Activated CD8-positive, alpha-beta T cell treated with anti-CD3 and anti-CD28 coated beads, Interleukin-2, amount 10 ng/mL, durations not matched to agents 7 days and 5 days (primary cell): ENCODE measurements around the gene TOP2A. TPM values are rescaled to one million over a fixed set of nuclear protein-coding genes. Genes with fewer than 3 reads are reported as not detected.
A peak's percentile ranks its signal among the peaks of the same experiment; 100 is the strongest.
"Not testable (repeated sequence)": the region's sequence is repeated elsewhere in the genome, so short reads cannot be mapped to it uniquely, and the experiment has no call there.

Experiments
- ATAC-seq: fragments of 150-1000 bp; cut with Tn5 transposase; one replicate; pipeline ENCODE4 v1.10.0; 2021; ENCODE audit warnings: moderate library complexity
- CTCF ChIA-PET: fragments of 350-600 bp; sonication (Branson Sonifier 250); formaldehyde crosslinking; loops from one replicate; lab custom pipeline; 2021; ENCODE audit warnings: antibody characterized with exemption; lab: Charles Lee
- POLR2A ChIA-PET: fragments of 350-600 bp; sonication (Branson Sonifier 250); formaldehyde crosslinking; loops from one replicate; lab custom pipeline; 2021; ENCODE audit warnings: antibody characterized with exemption; lab: Charles Lee
- DNase-seq: peaks from one replicate; pipeline ENCODE4 v3.0.0-alpha.2; 2020
- H3K27ac Mint-ChIP-seq: one replicate; pipeline ENCODE4 v1.8.0; 2021; ENCODE audit warnings: mild to moderate bottlenecking, mixed read lengths
- H3K27me3 Mint-ChIP-seq: one replicate; pipeline ENCODE4 v1.8.0; 2021; ENCODE audit warnings: low read depth, mixed read lengths
- H3K36me3 Mint-ChIP-seq: one replicate; pipeline ENCODE4 v1.8.0; 2021; ENCODE audit warnings: low read depth, mixed read lengths
- H3K4me1 Mint-ChIP-seq: one replicate; pipeline ENCODE4 v1.8.0; 2021; ENCODE audit warnings: low read depth, mixed read lengths
- H3K4me3 Mint-ChIP-seq: one replicate; pipeline ENCODE4 v1.8.0; 2021; ENCODE audit warnings: mild to moderate bottlenecking, mixed read lengths
- H3K9me3 Mint-ChIP-seq: one replicate; pipeline ENCODE4 v1.8.0; 2022; ENCODE audit warnings: mixed read lengths; ENCODE audit not compliant: insufficient read depth
- total RNA-seq, 2 experiments: library from RNA; stranded (reverse); gene quantifications; one replicate each; pipeline ENCODE4 v1.2.3, GENCODE V29; 2021

TOP2A gene
- total RNA-seq, 2 experiments from 2014 or later, result 517 to 567 TPM

DNA sequence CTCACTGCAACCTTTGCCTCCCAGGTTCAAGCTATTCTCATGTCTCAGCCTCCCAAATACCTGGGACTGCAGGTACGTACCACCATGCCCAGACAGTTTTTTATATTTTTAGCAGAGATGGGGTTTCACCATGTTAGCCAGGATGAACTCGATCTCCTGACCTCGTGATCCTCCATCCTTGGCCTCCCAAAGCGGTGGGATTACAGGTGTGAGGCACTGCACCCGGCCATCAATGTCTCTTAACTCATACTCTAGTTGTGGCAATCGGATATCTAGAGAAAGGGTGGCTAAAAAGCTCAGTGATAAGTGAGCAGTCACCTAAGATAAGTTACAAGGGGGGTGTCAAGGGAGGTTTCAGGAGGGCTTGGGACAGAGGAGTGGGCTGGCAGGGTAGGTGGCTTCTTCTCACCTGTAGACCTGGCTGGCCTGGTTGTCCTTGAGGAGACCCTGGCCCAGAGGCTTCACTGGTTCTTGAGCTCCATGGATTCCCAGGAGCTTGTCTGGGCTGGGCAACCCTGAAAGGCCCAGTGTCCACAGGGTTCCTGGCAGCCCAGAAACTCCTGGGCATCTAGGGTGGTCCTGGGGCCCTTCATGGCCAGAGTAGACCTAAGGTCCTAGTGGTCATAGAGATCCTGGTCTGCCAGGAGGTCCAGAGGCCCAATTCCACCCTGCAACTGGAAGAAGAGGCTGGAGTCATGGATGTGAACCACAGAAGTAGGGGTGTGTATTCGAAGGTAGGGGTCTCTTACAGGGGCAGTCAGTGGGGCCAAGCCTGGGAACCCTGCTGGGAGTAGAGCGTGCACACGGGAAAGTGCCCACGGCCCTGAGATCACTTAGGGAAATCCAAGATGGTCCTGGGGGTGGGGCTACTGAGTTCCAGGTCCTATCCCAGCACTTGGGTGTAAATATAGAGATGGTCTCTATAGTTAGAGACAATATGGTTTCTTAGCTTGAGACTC is 12.9 kb upstream of the TOP2A start:
- peaks cover 32% of the 10 kb centered on the region for H3K4me1 Mint-ChIP-seq
- peaks cover 12% of the 10 kb centered on the region for H3K27me3 Mint-ChIP-seq
- H3K36me3 Mint-ChIP-seq, result no peaks in the 10 kb centered on the region
- DNase-seq (no peak), ATAC-seq (no peak)
- H3K9me3 Mint-ChIP-seq, result no peaks in the 10 kb centered on the region
- CTCF ChIA-PET, result interaction anchor here (1.0 to 4.0 kb wide), 5 partner anchors 13 to 102 kb away, joined by 3 to 22 read pairs (median 3); partner anchors contain the start of genes IGFBP4 and TOP2A
- H3K27ac Mint-ChIP-seq, result no peak overlapping the region
- POLR2A ChIA-PET, result interaction anchor here (0.8 to 2.1 kb wide), 2 partner anchors 14 to 92 kb away, joined by 3 to 9 read pairs; partner anchors contain the start of gene TOP2A
- no peak overlapping the region for H3K4me3 Mint-ChIP-seq

DNA sequence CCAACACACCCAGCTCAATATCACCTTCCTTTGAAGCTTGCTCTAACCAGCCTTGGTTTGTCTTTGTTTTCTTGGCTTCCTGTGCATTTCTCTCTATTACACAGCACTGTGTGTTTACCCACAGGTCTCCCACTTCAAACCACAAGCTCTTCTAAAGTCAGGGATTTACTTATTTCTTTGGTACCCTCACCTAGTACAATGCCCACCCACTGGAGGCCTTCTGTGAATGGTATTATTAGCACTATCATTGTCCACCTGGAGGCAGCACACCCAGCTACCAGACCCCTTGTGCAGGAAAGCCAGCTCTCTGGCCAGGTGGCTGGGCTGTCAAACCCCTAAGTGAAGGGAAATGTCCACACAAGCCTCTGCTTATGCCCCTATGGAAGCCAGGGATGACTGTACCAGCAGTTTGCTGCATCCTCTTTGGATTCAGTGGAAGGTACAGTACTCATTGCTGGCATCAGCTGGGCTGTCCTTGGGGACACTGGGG is 9.4 kb upstream of the TOP2A start:
- H3K4me1 Mint-ChIP-seq, result peaks cover 36% of the 10 kb centered on the region
- ChIA-PET POLR2A (interaction anchor here (0.6 to 2.4 kb wide), 9 partner anchors 9 to 195 kb away, joined by 3 to 41 read pairs (median 3); partner anchors contain the start of gene TOP2A), CTCF (interaction anchor here (0.7 to 3.7 kb wide), 18 partner anchors 10 to 215 kb away, joined by 3 to 62 read pairs (median 6); partner anchors contain the start of genes IGFBP4 and TOP2A)
- no peaks in the 10 kb centered on the region for H3K9me3 Mint-ChIP-seq
- H3K27me3 Mint-ChIP-seq, result peaks cover 11% of the 10 kb centered on the region
- peak overlapping the region; percentile 3 for H3K4me3 Mint-ChIP-seq
- ATAC-seq, result peak; percentile 93
- no peaks in the 10 kb centered on the region for H3K36me3 Mint-ChIP-seq
- peak overlapping the region; percentile 83 for H3K27ac Mint-ChIP-seq
- peak; percentile 63 for DNase-seq

DNA sequence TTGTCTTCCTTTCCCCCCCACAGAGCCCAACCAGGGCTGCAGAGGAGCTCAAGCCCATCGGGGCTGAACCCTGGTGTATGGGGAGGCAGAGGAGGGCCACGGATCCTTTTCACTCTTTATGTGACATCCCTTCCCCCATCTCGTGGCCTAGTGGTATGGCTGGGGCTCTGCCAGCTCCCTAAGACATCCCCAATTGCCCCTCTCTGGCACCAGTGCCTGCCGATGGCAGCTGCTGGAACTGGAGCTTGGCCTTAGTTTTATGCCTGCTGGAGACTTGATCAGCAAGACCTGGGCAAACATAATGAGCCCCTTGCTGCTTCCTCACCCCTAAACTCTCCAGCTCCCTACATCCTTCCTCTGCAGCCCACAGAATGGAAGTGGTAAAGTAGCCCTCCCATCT is 8.0 kb upstream of the TOP2A start:
- peaks cover 38% of the 10 kb centered on the region for H3K4me1 Mint-ChIP-seq
- POLR2A ChIA-PET, result interaction anchor here (0.9 to 2.4 kb wide), 6 partner anchors 8 to 108 kb away, joined by 3 to 41 read pairs (median 5); partner anchors contain the start of gene TOP2A

GRCh38 chr17:40422990-40423633 is 5.4 kb upstream of the TOP2A start:
- H3K4me3 Mint-ChIP-seq, result no peak overlapping the region
- POLR2A ChIA-PET, result interaction anchor here (0.8 kb wide), 1 partner anchor 110 kb away, joined by 3 read pairs; no protein-coding TSS in a partner anchor
- H3K4me1 Mint-ChIP-seq, result peaks cover 55% of the 10 kb centered on the region
- DNase-seq (no peak), ATAC-seq (no peak)
- no peaks in the 10 kb centered on the region for H3K9me3 Mint-ChIP-seq
- CTCF ChIA-PET, result interaction anchor here (0.8 to 2.3 kb wide), 5 partner anchors 10 to 110 kb away, joined by 3 to 6 read pairs (median 4); no protein-coding TSS in a partner anchor
- no peak overlapping the region for H3K27ac Mint-ChIP-seq
- peaks cover 4% of the 10 kb centered on the region for H3K27me3 Mint-ChIP-seq
- H3K36me3 Mint-ChIP-seq, result no peaks in the 10 kb centered on the region

More for the DNA sequence above, 8.0 kb upstream of the TOP2A start:
- Mint-ChIP-seq H3K27ac (peak overlapping the region; percentile 83), H3K4me3 (peak overlapping the region; percentile 53), H3K36me3 (no peaks in the 10 kb centered on the region), H3K27me3 (peaks cover 11% of the 10 kb centered on the region), H3K9me3 (no peaks in the 10 kb centered on the region)
- ATAC-seq (peak; percentile 16), DNase-seq (no peak)
- CTCF ChIA-PET, result interaction anchor here (0.9 to 3.7 kb wide), 13 partner anchors 9 to 134 kb away, joined by 3 to 62 read pairs (median 6); partner anchors contain the start of genes IGFBP4 and TOP2A

DNA sequence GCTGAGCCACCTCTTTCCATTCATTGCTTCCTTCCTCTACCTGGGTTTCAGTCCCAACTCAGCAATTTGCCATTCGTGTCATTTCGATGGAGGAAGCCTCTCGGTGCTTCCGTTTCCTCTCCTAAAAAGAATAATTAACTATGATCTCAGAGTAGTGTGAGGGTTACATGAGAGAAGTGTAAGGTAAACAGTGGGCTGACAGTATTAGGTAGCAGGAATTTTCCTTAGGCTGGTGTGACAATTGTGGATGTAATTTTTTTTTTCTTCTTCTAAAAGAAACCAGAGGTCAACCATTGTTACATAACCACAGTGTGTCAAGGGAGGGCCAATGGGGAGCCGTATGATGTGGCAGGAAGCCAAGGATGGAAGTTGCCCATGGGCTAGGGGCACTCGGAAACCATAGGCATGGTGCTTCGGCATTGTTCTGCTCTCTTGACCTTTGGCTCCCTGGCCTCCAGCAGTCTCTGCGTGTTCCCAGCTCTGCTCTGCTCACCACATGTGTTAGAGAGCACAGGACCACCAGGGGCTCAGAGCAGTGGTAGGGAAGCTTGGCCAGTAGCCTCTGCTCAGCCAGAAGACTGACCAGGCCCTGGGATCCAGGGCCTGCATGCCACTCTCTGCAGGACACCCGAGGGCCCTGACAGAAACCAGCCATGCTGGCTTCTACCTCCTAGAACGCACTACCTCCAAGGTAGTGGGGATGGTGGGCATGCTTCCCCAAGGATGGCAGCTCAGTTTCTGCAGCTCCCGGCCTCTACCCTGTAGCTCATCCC is 2.0 kb upstream of the TOP2A start:
- Mint-ChIP-seq H3K27ac (peak overlapping the region; percentile 32), H3K9me3 (no peaks in the 10 kb centered on the region), H3K27me3 (no peaks in the 10 kb centered on the region), H3K4me1 (peaks cover 39% of the 10 kb centered on the region), H3K36me3 (peaks cover 27% of the 10 kb centered on the region), H3K4me3 (peak overlapping the region; percentile 30)
- CTCF ChIA-PET, result interaction anchor here (1.3 to 6.6 kb wide), 3 partner anchors 22 to 140 kb away, joined by 3 to 122 read pairs (median 49); partner anchors contain the start of gene IGFBP4
- no peak for ATAC-seq
- no peak for DNase-seq
- POLR2A ChIA-PET, result interaction anchor here (1.1 to 2.7 kb wide), 2 partner anchors 7 to 15 kb away, joined by 3 to 41 read pairs; no protein-coding TSS in a partner anchor

GRCh38 chr17:40418428-40418706 is 671 bp upstream of the TOP2A start:
- no peaks in the 10 kb centered on the region for H3K27me3 Mint-ChIP-seq
- ATAC-seq (no peak), DNase-seq (no peak)
- peak overlapping the region; percentile 98 for H3K27ac Mint-ChIP-seq
- POLR2A ChIA-PET, result interaction anchor here (0.6 to 4.1 kb wide), 28 partner anchors 8 to 295 kb away, joined by 3 to 67 read pairs (median 4); partner anchors contain the start of genes CCR7 and IGFBP4
- H3K36me3 Mint-ChIP-seq, result peaks cover 35% of the 10 kb centered on the region
- H3K4me1 Mint-ChIP-seq, result peaks cover 48% of the 10 kb centered on the region
- CTCF ChIA-PET, result interaction anchor here (0.9 to 6.6 kb wide), 23 partner anchors 8 to 142 kb away, joined by 3 to 122 read pairs (median 4); partner anchors contain the start of gene IGFBP4
- no peaks in the 10 kb centered on the region for H3K9me3 Mint-ChIP-seq
- peak overlapping the region; percentile 98 for H3K4me3 Mint-ChIP-seq

DNA sequence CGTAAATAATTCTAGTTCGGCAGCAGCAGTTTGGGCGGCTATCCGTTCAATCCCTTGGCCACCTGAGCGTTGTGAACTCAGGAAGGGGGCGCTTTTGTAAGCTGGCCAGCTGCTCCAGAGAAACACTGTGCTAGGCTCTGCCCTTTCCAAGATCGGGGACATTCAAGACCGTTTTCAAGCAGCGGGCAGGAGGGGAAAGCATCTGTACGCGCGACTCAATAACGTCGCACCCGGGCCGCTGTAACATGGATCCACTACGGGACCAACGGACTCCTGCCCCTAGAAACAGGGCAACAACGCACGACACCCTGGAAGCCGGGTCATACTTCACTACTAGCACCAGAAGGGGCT is 463 bp downstream of the TOP2A start:
- Mint-ChIP-seq H3K27ac (peak overlapping the region; percentile 98), H3K36me3 (peaks cover 45% of the 10 kb centered on the region), H3K4me1 (peaks cover 53% of the 10 kb centered on the region), H3K27me3 (no peaks in the 10 kb centered on the region), H3K9me3 (no peaks in the 10 kb centered on the region), H3K4me3 (peak overlapping the region; percentile 98)
- ATAC-seq, result peak; percentile 42
- peak; percentile 57 for DNase-seq
- ChIA-PET CTCF (interaction anchor here (0.7 to 6.6 kb wide), 25 partner anchors 9 to 185 kb away, joined by 3 to 122 read pairs (median 4); partner anchors contain the start of gene IGFBP4), POLR2A (interaction anchor here (0.6 to 4.1 kb wide), 25 partner anchors 9 to 1675 kb away, joined by 3 to 67 read pairs (median 6); partner anchors contain the start of genes CCR7 and IGFBP4)

DNA sequence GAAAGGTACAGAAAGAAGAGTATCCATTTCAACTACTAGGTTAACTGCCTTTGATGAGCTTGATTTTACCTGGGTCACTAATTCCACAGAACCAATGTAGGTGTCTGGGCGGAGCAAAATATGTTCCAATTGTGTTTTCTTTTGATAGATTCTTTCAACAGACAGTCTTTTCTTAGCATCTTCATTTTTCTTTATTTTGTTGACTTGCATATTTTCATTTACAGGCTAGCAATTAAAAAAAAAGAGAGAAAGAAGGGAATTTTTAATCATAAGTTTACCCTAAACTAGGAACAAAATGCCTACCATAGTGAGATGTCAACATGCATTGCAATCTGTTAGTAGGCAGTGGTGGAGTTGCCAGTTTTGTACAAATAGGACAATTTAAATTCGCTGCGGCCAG is 1.0 kb downstream of the TOP2A start:
- H3K27me3 Mint-ChIP-seq, result no peaks in the 10 kb centered on the region
- peak overlapping the region; percentile 98 for H3K4me3 Mint-ChIP-seq
- peaks cover 56% of the 10 kb centered on the region for H3K4me1 Mint-ChIP-seq
- H3K27ac Mint-ChIP-seq, result peak overlapping the region; percentile 98
- H3K36me3 Mint-ChIP-seq, result peaks cover 49% of the 10 kb centered on the region
- no peaks in the 10 kb centered on the region for H3K9me3 Mint-ChIP-seq
- ATAC-seq, result no peak
- ChIA-PET CTCF (interaction anchor here (0.8 to 6.6 kb wide), 19 partner anchors 9 to 147 kb away, joined by 3 to 122 read pairs (median 6); partner anchors contain the start of gene IGFBP4), POLR2A (interaction anchor here (1.2 to 4.1 kb wide), 9 partner anchors 10 to 131 kb away, joined by 3 to 67 read pairs (median 7); partner anchors contain the start of gene IGFBP4)
- DNase-seq, result no peak

GRCh38 chr17:40415390-40415789 is 2.3 kb downstream of the TOP2A start:
- peaks cover 60% of the 10 kb centered on the region for H3K36me3 Mint-ChIP-seq
- POLR2A ChIA-PET, result interaction anchor here (1.2 to 4.1 kb wide), 4 partner anchors 16 to 118 kb away, joined by 3 to 67 read pairs (median 6); no protein-coding TSS in a partner anchor
- H3K9me3 Mint-ChIP-seq, result no peaks in the 10 kb centered on the region
- H3K4me1 Mint-ChIP-seq, result peaks cover 57% of the 10 kb centered on the region
- CTCF ChIA-PET, result interaction anchor here (0.9 to 6.6 kb wide), 21 partner anchors 8 to 145 kb away, joined by 3 to 122 read pairs (median 6); partner anchors contain the start of gene IGFBP4
- no peak overlapping the region for H3K27ac Mint-ChIP-seq
- no peak for DNase-seq
- H3K27me3 Mint-ChIP-seq, result no peaks in the 10 kb centered on the region
- ATAC-seq, result no peak
- H3K4me3 Mint-ChIP-seq, result peak overlapping the region; percentile 98

- Mint-ChIP-seq H3K4me1 (peaks cover 55% of the 10 kb centered on the region), H3K36me3 (peaks cover 71% of the 10 kb centered on the region)
- ATAC-seq, DNase-seq, H3K27me3 Mint-ChIP-seq, H3K9me3 Mint-ChIP-seq, H3K27ac Mint-ChIP-seq, H3K4me3 Mint-ChIP-seq: not testable (repeated sequence)
- POLR2A ChIA-PET, result interaction anchor here (1.0 to 4.1 kb wide), 2 partner anchors 12 to 119 kb away, joined by 4 to 67 read pairs; no protein-coding TSS in a partner anchor
- CTCF ChIA-PET, result interaction anchor here (0.9 to 6.6 kb wide), 11 partner anchors 8 to 125 kb away, joined by 3 to 122 read pairs (median 4); partner anchors contain the start of gene IGFBP4
Observed at GRCh38 chr17:40414312-40414711, 3.4 kb downstream of the TOP2A start.
